Thyroid gland (tissue), 4 donors: ENCODE data around the gene OSR1. TPM values are rescaled to one million over a fixed set of nuclear protein-coding genes. Genes with fewer than 3 reads are reported as not detected.

Experiments
- DNase-seq, 2 donors: peaks; one replicate each; pipeline ENCODE4 v3.0.0-alpha.2; 2019
- H3K27ac ChIP-seq, 3 donors: fragments of 200-600 bp; sonication (generic); 1 replicate in 2 of 3; 2 replicates in 1 of 3; pipeline ENCODE4 v1.5.1; 2016 to 2019; ENCODE audit warnings: mild to moderate bottlenecking in 1 of 3, moderate library complexity in 1 of 3
- H3K27me3 ChIP-seq: fragments of 200-600 bp; sonication (generic); one replicate; pipeline ENCODE4 v1.5.1; 2019
- H3K36me3 ChIP-seq, 2 donors: fragments of 200-600 bp; sonication (generic); one replicate each; pipeline ENCODE4 v1.5.1; 2016 to 2019
- H3K4me1 ChIP-seq, 2 donors: fragments of 200-600 bp; sonication (generic); one replicate each; pipeline ENCODE4 v1.5.1; 2017 to 2019
- H3K4me3 ChIP-seq, 3 donors: fragments of 200-600 bp; sonication (generic); replicated peaks in 1 of 3; 1 replicate in 2 of 3; 2 replicates in 1 of 3; pipeline ENCODE4 v1.5.1; 2016; ENCODE audit warnings: mild to moderate bottlenecking in 1 of 3
- H3K9me3 ChIP-seq: fragments of 200-600 bp; sonication (generic); one replicate; pipeline ENCODE4 v1.5.1; 2017
- CTCF ChIP-seq, 6 experiments: fragments of 200-600 bp in 3 of 6; fragments of 450-650 bp in 3 of 6; sonication (generic) in 3 of 6; IDR thresholded peaks; one replicate each; pipeline ENCODE4 v1.5.1; 2016 to 2019; ENCODE audit warnings: antibody characterized with exemption in 6 of 6, mild to moderate bottlenecking in 2 of 6, inconsistent platforms in 1 of 6, moderate library complexity in 1 of 6
- POLR2A ChIP-seq, 2 donors: fragments of 450-650 bp; IDR thresholded peaks; one replicate each; pipeline ENCODE4 v1.6.1; 2017; ENCODE audit warnings: antibody characterized with exemption in 2 of 2, mild to moderate bottlenecking in 2 of 2, moderate library complexity in 1 of 2
- WGBS, 2 donors: methylation state at CpG; one replicate each; pipeline ENCODE4 v1.1.5; 2017; 5-methylcytosine and 5-hydroxymethylcytosine counted together
- intact Hi-C: fragments of 100-400 bp; cut with DNase I; formaldehyde crosslinking; loops from one replicate; pipeline ENCODE4 v1.15.1; 2023
- total RNA-seq, 4 donors: library from RNA; depleted of rRNA; stranded (reverse); fragments of >200 nt; gene quantifications; one replicate each; pipeline ENCODE4 v1.2.3, GENCODE V29; 2016

OSR1 gene
- total RNA-seq, 4 donors from 2014 or later = 4.9 to 15.2 (median 10.8) TPM

GRCh38 chr2:19356545-19357401 is 1.6 kb downstream of the OSR1 start:
- intact Hi-C loops = loop anchor here (10.0 kb wide), 1 partner anchor 372 kb away; no protein-coding TSS in a partner anchor
- Histone ChIP-seq H3K36me3 (no peaks in the 10 kb centered on the region), H3K27me3 (peaks cover 52% of the 10 kb centered on the region), H3K27ac (peak overlapping the region; percentile 7 to 77 (median 22)), H3K9me3 (no peaks in the 10 kb centered on the region), H3K4me3 (peak overlapping the region in 2 of 3 donors; percentile 25 to 33), H3K4me1 (peaks cover 29 to 39% of the 10 kb centered on the region in 2 donors)
- WGBS, 2 donors = 8 to 9% methylated on average over 33 to 51 of the region's 54 CpGs
- no peak for DNase-seq
- no peak for TF ChIP-seq POLR2A (IDR thresholded peaks at IDR 0.05)
- TF ChIP-seq CTCF (IDR thresholded peaks at IDR 0.05) = no peak

GRCh38 chr2:19355931-19356544 is 2.4 kb downstream of the OSR1 start:
- Histone ChIP-seq H3K9me3 (no peaks in the 10 kb centered on the region), H3K4me3 (peak overlapping the region in 2 of 3 donors; percentile 8 to 33), H3K36me3 (no peaks in the 10 kb centered on the region), H3K27ac (peak overlapping the region; percentile 7 to 77 (median 22)), H3K4me1 (peaks cover 35 to 40% of the 10 kb centered on the region in 2 donors), H3K27me3 (peaks cover 52% of the 10 kb centered on the region)
- no peak for DNase-seq
- no peak for TF ChIP-seq CTCF (IDR thresholded peaks at IDR 0.05)
- intact Hi-C loops = loop anchor here (10.0 kb wide), 1 partner anchor 371 kb away; no protein-coding TSS in a partner anchor
- 29 to 42% methylated on average over 32 to 35 of the region's 35 CpGs for WGBS, 2 donors

DNA sequence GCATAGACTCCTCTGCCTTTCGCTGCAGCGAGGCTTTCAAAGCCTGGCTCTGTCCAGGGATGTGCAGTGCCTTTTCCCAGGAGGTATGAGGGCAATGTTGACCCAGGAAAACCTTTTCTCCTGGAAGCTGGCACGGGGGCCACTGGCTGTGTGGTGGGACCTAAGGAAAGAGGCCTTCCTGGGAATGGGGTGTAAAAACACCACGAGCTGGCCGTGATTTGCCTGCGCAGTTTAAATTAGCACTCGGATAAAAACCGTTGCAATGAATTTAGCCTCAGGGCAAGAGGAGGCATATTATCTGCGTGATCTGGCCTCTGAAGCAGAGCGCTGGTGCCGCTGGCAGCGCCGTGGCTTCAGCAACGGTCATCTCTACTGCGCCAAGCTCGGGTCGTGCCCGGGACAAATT is 3.0 kb downstream of the OSR1 start:
- TF ChIP-seq CTCF (IDR thresholded peaks at IDR 0.05) (no peak), POLR2A (IDR thresholded peaks at IDR 0.05) (no peak)
- H3K4me1 ChIP-seq = peaks cover 41 to 45% of the 10 kb centered on the region in 2 donors

GRCh38 chr2:19355014-19355405 is 3.4 kb downstream of the OSR1 start:
- peak overlapping the region in 1 of 3 donors; percentile 77 for H3K27ac ChIP-seq
- intact Hi-C loops = loop anchor here (10.0 kb wide), 1 partner anchor 370 kb away; no protein-coding TSS in a partner anchor
- H3K9me3 ChIP-seq = no peaks in the 10 kb centered on the region
- no peaks in the 10 kb centered on the region for H3K36me3 ChIP-seq
- peaks cover 45 to 49% of the 10 kb centered on the region in 2 donors for H3K4me1 ChIP-seq
- WGBS, 2 donors = 57 to 64% methylated on average over 3 of the region's 3 CpGs
- TF ChIP-seq POLR2A (IDR thresholded peaks at IDR 0.05) (no peak), CTCF (IDR thresholded peaks at IDR 0.05) (no peak)
- peaks cover 49% of the 10 kb centered on the region for H3K27me3 ChIP-seq
- no peak overlapping the region for H3K4me3 ChIP-seq
- DNase-seq = no peak

More for the DNA sequence above, 3.0 kb downstream of the OSR1 start:
- no peak for DNase-seq
- Histone ChIP-seq H3K36me3 (no peaks in the 10 kb centered on the region), H3K27ac (peak overlapping the region in 2 of 3 donors; percentile 11 to 77), H3K9me3 (no peaks in the 10 kb centered on the region), H3K27me3 (peaks cover 50% of the 10 kb centered on the region), H3K4me3 (no peak overlapping the region)
- intact Hi-C loops = loop anchor here (10.0 kb wide), 1 partner anchor 371 kb away; no protein-coding TSS in a partner anchor
- 57 to 73% methylated on average over 18 of the region's 18 CpGs for WGBS, 2 donors
